NT2/D1 (cell line): ENCODE measurements around the gene RPRD1A.

Source experiments
- DNase-seq: peaks from one replicate; pipeline ENCODE4 v3.0.0-alpha.2; 2011; ENCODE audit warnings: low read depth, low spot score
- H3K27me3 ChIP-seq: 2 replicates; pipeline ENCODE4 v1.6.0; 2011; ENCODE audit warnings: mild to moderate bottlenecking; ENCODE audit not compliant: insufficient read length, insufficient read depth
- H3K36me3 ChIP-seq: 2 replicates; pipeline ENCODE4 v1.6.1; 2011; ENCODE audit warnings: mild to moderate bottlenecking, low read length, mixed read lengths; ENCODE audit not compliant: insufficient read depth, insufficient read length
- H3K4me1 ChIP-seq: 2 replicates; pipeline ENCODE4 v1.5.1; 2011; ENCODE audit not compliant: insufficient read depth, insufficient read length
- H3K4me3 ChIP-seq: 2 replicates; pipeline ENCODE4 v1.5.1; 2011; ENCODE audit warnings: low read depth; ENCODE audit not compliant: insufficient read length
- H3K9ac ChIP-seq: 2 replicates; pipeline ENCODE4 v1.6.0; 2011; ENCODE audit warnings: low read depth; ENCODE audit not compliant: insufficient read length
- H3K9me3 ChIP-seq: 2 replicates; pipeline ENCODE4 v1.5.1; 2011; ENCODE audit warnings: mild to moderate bottlenecking, low read length; ENCODE audit not compliant: insufficient read depth
- SUZ12 ChIP-seq: IDR thresholded peaks from 2 replicates; pipeline ENCODE4 v1.6.1; 2011; ENCODE audit not compliant: insufficient read length, insufficient read depth; ENCODE audit errors: extremely low read depth
- YY1 ChIP-seq: IDR thresholded peaks from 2 replicates; pipeline ENCODE4 v1.6.1; 2011; ENCODE audit not compliant: insufficient read length, insufficient read depth
- ZNF274 ChIP-seq: IDR thresholded peaks from 2 replicates; pipeline ENCODE4 v1.6.1; 2011; ENCODE audit warnings: mild to moderate bottlenecking, low read depth, low read length

The RPRD1A gene

GRCh38 chr18:36045241-36045991 is 21.9 kb downstream of the RPRD1A start:
- Histone ChIP-seq H3K4me3 (no peak overlapping the region), H3K9ac (no peak overlapping the region), H3K4me1 (no peaks in the 10 kb centered on the region), H3K9me3 (peaks cover 1% of the 10 kb centered on the region; the same call in 1 of the 2 replicates), H3K36me3 (no peaks in the 10 kb centered on the region), H3K27me3 (no peaks in the 10 kb centered on the region)
- TF ChIP-seq SUZ12, result no peak
- no peak for TF ChIP-seq ZNF274
- TF ChIP-seq YY1, result no peak
- no peak for DNase-seq

DNA sequence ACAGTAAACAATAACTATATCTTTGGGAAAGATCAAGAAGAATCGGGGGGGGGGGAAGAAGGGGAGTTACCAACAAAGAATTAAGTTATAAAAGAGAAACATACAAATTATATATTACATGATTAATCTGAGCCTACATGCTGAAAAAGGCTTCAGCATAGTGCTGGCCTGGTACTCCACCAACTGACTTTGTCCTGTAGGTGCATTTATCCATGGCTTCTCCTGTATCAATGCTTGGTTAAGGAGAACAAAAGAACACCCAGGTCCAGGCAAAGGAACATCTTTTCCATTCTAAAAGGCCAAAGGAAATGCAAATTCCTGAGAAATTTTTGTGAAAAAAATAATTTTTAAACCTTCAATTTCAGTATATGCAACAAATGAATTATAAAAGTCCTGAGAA is 24.2 kb downstream of the RPRD1A start:
- H3K9ac ChIP-seq, result no peak overlapping the region
- peaks cover 24% of the 10 kb centered on the region for H3K9me3 ChIP-seq
- H3K36me3 ChIP-seq, result peaks cover 5% of the 10 kb centered on the region
- no peak for DNase-seq
- H3K27me3 ChIP-seq, result no peaks in the 10 kb centered on the region
- H3K4me3 ChIP-seq, result no peak overlapping the region
- no peaks in the 10 kb centered on the region for H3K4me1 ChIP-seq
- TF ChIP-seq YY1, result no peak
- no peak for TF ChIP-seq ZNF274
- no peak for TF ChIP-seq SUZ12

DNA sequence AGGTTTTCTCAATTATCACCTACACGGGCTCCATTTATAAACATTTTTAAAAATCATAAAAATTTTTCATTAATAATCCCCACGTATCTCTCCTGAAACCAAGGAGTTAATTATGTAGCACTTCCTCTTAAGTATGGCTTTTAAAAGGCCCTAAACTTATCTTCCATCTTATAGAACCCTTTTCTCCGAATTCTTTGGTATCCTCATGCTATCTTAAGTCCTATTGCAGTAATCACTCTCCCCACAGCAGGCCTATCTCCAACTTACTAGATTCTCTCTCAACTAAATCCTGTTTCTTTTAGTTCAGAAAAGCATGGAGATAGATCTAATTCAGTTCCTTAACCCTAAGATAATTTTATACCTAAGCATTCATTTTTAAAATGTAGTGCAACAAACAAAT is 26.2 kb downstream of the RPRD1A start:
- H3K27me3 ChIP-seq, result no peaks in the 10 kb centered on the region
- H3K9me3 ChIP-seq, result peaks cover 31% of the 10 kb centered on the region
- no peak for DNase-seq
- no peak for TF ChIP-seq ZNF274
- TF ChIP-seq SUZ12, result no peak
- no peak for TF ChIP-seq YY1
- no peak overlapping the region for H3K4me3 ChIP-seq
- H3K9ac ChIP-seq, result no peak overlapping the region
- H3K36me3 ChIP-seq, result peaks cover 5% of the 10 kb centered on the region
- H3K4me1 ChIP-seq, result no peaks in the 10 kb centered on the region

- no peak for TF ChIP-seq YY1
- TF ChIP-seq ZNF274, result no peak
- TF ChIP-seq SUZ12, result no peak
- H3K9ac ChIP-seq, result no peak overlapping the region
- H3K27me3 ChIP-seq, result no peaks in the 10 kb centered on the region
- peaks cover 5% of the 10 kb centered on the region for H3K36me3 ChIP-seq
- DNase-seq, result no peak
- H3K9me3 ChIP-seq, result peaks cover 31% of the 10 kb centered on the region
- H3K4me1 ChIP-seq, result no peaks in the 10 kb centered on the region
- H3K4me3 ChIP-seq, result no peak overlapping the region
These were observed 29.2 kb downstream of the RPRD1A start for GRCh38 chr18:36038102-36038663.

- H3K36me3 ChIP-seq, result peaks cover 15% of the 10 kb centered on the region
- no peak overlapping the region for H3K4me3 ChIP-seq
- H3K9ac ChIP-seq, result no peak overlapping the region
- H3K9me3 ChIP-seq, result peaks cover 29% of the 10 kb centered on the region
- no peaks in the 10 kb centered on the region for H3K27me3 ChIP-seq
- no peak for DNase-seq
- no peaks in the 10 kb centered on the region for H3K4me1 ChIP-seq
- TF ChIP-seq SUZ12, result no peak
- TF ChIP-seq YY1, result no peak
- no peak for TF ChIP-seq ZNF274
These were observed 32.1 kb downstream of the RPRD1A start for GRCh38 chr18:36035253-36035652.

DNA sequence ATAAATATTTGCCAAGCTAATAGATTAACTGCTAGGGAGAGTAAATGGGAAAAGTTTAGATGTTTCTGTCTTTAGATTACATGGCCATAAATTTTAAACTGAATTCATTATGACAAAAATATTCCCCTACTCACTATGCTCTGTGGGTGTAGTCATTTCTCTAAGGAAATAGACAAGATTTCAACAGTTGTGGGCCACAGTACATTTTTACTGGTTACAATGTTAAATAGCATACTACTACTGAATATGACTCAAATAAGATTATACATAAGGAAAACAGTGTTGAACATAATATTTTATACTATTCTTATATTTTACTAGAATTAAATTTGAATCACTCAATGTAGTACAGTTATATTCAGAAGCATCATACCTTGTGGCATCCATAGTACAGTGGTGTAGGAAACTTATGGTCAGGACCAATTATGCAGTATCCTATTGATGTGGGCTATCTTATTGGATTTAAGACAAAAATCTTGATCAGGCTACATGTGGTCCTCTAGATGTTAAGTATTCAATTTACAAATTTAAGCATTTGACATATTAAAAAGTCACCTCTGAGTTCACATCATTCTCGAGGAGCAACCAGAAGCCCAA is 33.0 kb downstream of the RPRD1A start:
- no peaks in the 10 kb centered on the region for H3K27me3 ChIP-seq
- H3K4me3 ChIP-seq, result no peak overlapping the region
- peaks cover 20% of the 10 kb centered on the region for H3K36me3 ChIP-seq
- H3K9ac ChIP-seq, result no peak overlapping the region
- DNase-seq, result no peak
- TF ChIP-seq ZNF274 (no peak), SUZ12 (no peak), YY1 (no peak)
- H3K4me1 ChIP-seq, result no peaks in the 10 kb centered on the region
- peaks cover 20% of the 10 kb centered on the region for H3K9me3 ChIP-seq

DNA sequence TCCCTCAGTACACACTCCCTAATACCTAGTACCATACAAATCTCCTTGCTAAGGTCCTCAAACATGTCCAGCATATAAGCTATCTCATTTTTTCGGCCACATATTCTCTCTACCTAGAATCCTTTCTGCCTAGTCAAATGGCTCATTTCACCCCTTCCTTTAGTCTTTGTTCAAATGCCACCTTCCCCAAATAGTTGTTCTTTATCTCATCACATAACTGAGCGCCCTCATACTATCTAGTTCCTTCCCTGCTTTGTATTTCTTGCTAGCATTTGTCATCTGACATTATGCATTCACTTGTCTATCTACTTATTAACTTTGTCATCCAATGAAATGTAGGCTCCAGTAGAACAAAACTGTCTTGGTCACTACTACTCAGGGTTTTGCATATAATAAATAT is 35.5 kb downstream of the RPRD1A start:
- TF ChIP-seq YY1 (no peak), ZNF274 (no peak), SUZ12 (no peak)
- no peaks in the 10 kb centered on the region for H3K4me1 ChIP-seq
- no peaks in the 10 kb centered on the region for H3K9me3 ChIP-seq
- DNase-seq, result no peak
- peaks cover 35% of the 10 kb centered on the region for H3K36me3 ChIP-seq
- H3K27me3 ChIP-seq, result no peaks in the 10 kb centered on the region
- H3K9ac ChIP-seq, result no peak overlapping the region
- H3K4me3 ChIP-seq, result no peak overlapping the region
